HepG2 (cell line): ENCODE data around the gene FAM83G. TPM values are rescaled to one million over a fixed set of nuclear protein-coding genes. Genes with fewer than 3 reads are reported as not detected.

Source experiments
- ATAC-seq: fragments of 200-7000 bp; cut with Tn5 transposase; 3 replicates; pipeline ENCODE4 v1.9.1; 2020; ENCODE audit warnings: mild to moderate bottlenecking, moderate library complexity
- BruUV-seq: library from RNA; stranded (reverse); fragments of 400-500 nt; replicated peaks from 2 replicates; lab custom pipeline; 2021; lab: Mats Ljungman, UMichigan
- CTCF ChIA-PET: fragments of 300-600 bp; formaldehyde crosslinking; extraction: SDS; loops from one replicate; lab custom pipeline; 2021; ENCODE audit warnings: low total read pairs, inconsistent platforms, low intra/inter-chr PET ratio; lab: Yijun Ruan, JAX
- POLR2A ChIA-PET: fragments of 350-600 bp; sonication (Branson Sonifier 250); formaldehyde crosslinking; loops from one replicate; lab custom pipeline; 2020; ENCODE audit warnings: antibody characterized with exemption, inconsistent platforms; lab: Yijun Ruan, JAX
- DNase-seq: peaks from one replicate; pipeline ENCODE4 v3.0.0-alpha.2; 2015; ENCODE audit warnings: low spot score
- FAIRE-seq: peaks from 3 replicates; lab custom pipeline; 2011; peaks lifted over from hg19 to GRCh38; lab: Jason Lieb, UNC
- H2AFZ ChIP-seq: one replicate; pipeline ENCODE4 v1.6.1; 2011; ENCODE audit warnings: low read length, inconsistent platforms
- H3K27ac ChIP-seq: fragments of 300-600 bp; 3 replicates; pipeline ENCODE4 v1.8.0; 2011; ENCODE audit warnings: mixed run types, mild to moderate bottlenecking, mixed read lengths, low read length, inconsistent platforms; ENCODE audit not compliant: insufficient read depth; ENCODE audit errors: extremely low read length
- H3K27me3 ChIP-seq, 2 experiments: fragments of 200-600 bp in 1 of 2; 2 replicates in 1 of 2; 3 replicates in 1 of 2; pipeline versions ENCODE4 v1.6.0 to v1.8.0; 2011; ENCODE audit warnings: low read length in 2 of 2, mild to moderate bottlenecking in 2 of 2, moderate library complexity in 2 of 2, inconsistent platforms in 1 of 2; ENCODE audit not compliant: insufficient read depth in 2 of 2, control insufficient read depth in 1 of 2
- H3K36me3 ChIP-seq, 2 experiments: fragments of 200-600 bp in 1 of 2; replicated peaks in 1 of 2; 2 replicates in 1 of 2; 3 replicates in 1 of 2; pipeline versions ENCODE4 v1.5.1 to v1.8.0; 2011; ENCODE audit warnings: low read length in 2 of 2, inconsistent platforms in 1 of 2; ENCODE audit not compliant: insufficient read depth in 2 of 2, control insufficient read depth in 1 of 2
- H3K4me1 ChIP-seq: 2 replicates; pipeline ENCODE4 v1.5.1; 2012; ENCODE audit warnings: low read length, inconsistent platforms; ENCODE audit not compliant: insufficient read depth
- H3K4me2 ChIP-seq: 2 replicates; pipeline ENCODE4 v1.6.0; 2011; ENCODE audit warnings: low read depth, low read length, inconsistent platforms
- H3K4me3 ChIP-seq, 3 experiments: fragments of 200-600 bp in 1 of 3; sonication (generic), shearing (Covaris generic) in 1 of 3; replicated peaks in 1 of 3; 2 replicates each; pipeline ENCODE4 v1.5.1; 2011 to 2016; ENCODE audit warnings: low read length in 3 of 3, inconsistent platforms in 2 of 3, low read depth in 2 of 3, mild to moderate bottlenecking in 2 of 3, control low read depth in 1 of 3, mixed read lengths in 1 of 3; ENCODE audit not compliant: insufficient read depth in 1 of 3
- H3K79me2 ChIP-seq: one replicate; pipeline ENCODE4 v1.6.1; 2011; ENCODE audit warnings: low read length, inconsistent platforms; ENCODE audit not compliant: insufficient read depth
- H3K9ac ChIP-seq: 2 replicates; pipeline ENCODE4 v1.6.0; 2011; ENCODE audit warnings: mild to moderate bottlenecking, low read depth, low read length, inconsistent platforms; ENCODE audit not compliant: insufficient read depth
- H3K9me3 ChIP-seq: 2 replicates; pipeline ENCODE4 v1.5.1; 2012; ENCODE audit warnings: mild to moderate bottlenecking, low read length
- H4K20me1 ChIP-seq: 2 replicates; pipeline ENCODE4 v1.6.0; 2011; ENCODE audit warnings: inconsistent platforms, mild to moderate bottlenecking, low read length, moderate library complexity; ENCODE audit not compliant: insufficient read depth
- ATRX ChIP-seq: sonication (generic); formaldehyde crosslinking; IDR thresholded peaks from 2 replicates; pipeline ENCODE4 v1.4.0; 2020; ENCODE audit warnings: missing genetic modification reagents, borderline replicate concordance
- JDP2 ChIP-seq: sonication (generic); formaldehyde crosslinking; IDR thresholded peaks from 2 replicates; pipeline ENCODE4 v1.8.1; 2022; ENCODE audit warnings: missing genetic modification reagents, borderline replicate concordance
- MEF2D ChIP-seq: sonication (generic); formaldehyde crosslinking; IDR thresholded peaks from 2 replicates; pipeline ENCODE4 v1.5.1; 2020; ENCODE audit warnings: mild to moderate bottlenecking, missing genetic modification reagents
- NFYB ChIP-seq: sonication (generic); formaldehyde crosslinking; IDR thresholded peaks from 2 replicates; pipeline ENCODE4 v1.4.0; 2020; ENCODE audit warnings: missing genetic modification reagents
- TARDBP ChIP-seq: sonication (generic); formaldehyde crosslinking; IDR thresholded peaks from 2 replicates; pipeline ENCODE4 v1.8.0; 2022; ENCODE audit warnings: mild to moderate bottlenecking, missing genetic modification reagents
- TCF12 ChIP-seq, 2 experiments: fragments of 450-650 bp in 1 of 2; sonication (generic) in 1 of 2; formaldehyde crosslinking in 1 of 2; IDR thresholded peaks; 2 replicates each; pipeline versions ENCODE4 v1.6.1 to v1.8.0; 2017 to 2022; ENCODE audit warnings: antibody characterized with exemption in 1 of 2, mild to moderate bottlenecking in 1 of 2, missing genetic modification reagents in 1 of 2, moderate library complexity in 1 of 2
- XBP1 ChIP-seq: sonication (generic); formaldehyde crosslinking; IDR thresholded peaks from 2 replicates; pipeline ENCODE4 v1.5.0; 2020; ENCODE audit warnings: missing genetic modification reagents
- ZC3H4 ChIP-seq: sonication (generic); formaldehyde crosslinking; IDR thresholded peaks from 2 replicates; pipeline ENCODE4 v1.4.0; 2020; ENCODE audit warnings: missing genetic modification reagents, borderline replicate concordance
- ZKSCAN8 ChIP-seq: IDR thresholded peaks from 2 replicates; pipeline ENCODE4 v1.6.1; 2016; ENCODE audit warnings: borderline replicate concordance, missing genetic modification reagents, missing compliant biosample characterization
- ZNF558 ChIP-seq: sonication (generic); formaldehyde crosslinking; IDR thresholded peaks from 2 replicates; pipeline ENCODE4 v1.9.0; 2022; ENCODE audit warnings: mild to moderate bottlenecking, missing genetic modification reagents, borderline replicate concordance
- ZNF782 ChIP-seq: sonication (generic); formaldehyde crosslinking; IDR thresholded peaks from 2 replicates; pipeline ENCODE4 v1.4.0; 2020; ENCODE audit warnings: missing genetic modification reagents, mild to moderate bottlenecking, borderline replicate concordance
- WGBS: methylation state at CpG from one replicate; pipeline ENCODE4 v1.1.6; 2017; ENCODE audit warnings: low lambda C conversion rate; 5-methylcytosine and 5-hydroxymethylcytosine counted together
- in situ Hi-C: cut with HindIII; loops from 2 replicates; pipeline ENCODE4 v1.10.0; 2017; ENCODE audit warnings: low pct_unique_long_range_greater_than_20kb; ENCODE audit not compliant: extremely low pct_ligation_motif_present
- intact Hi-C: fragments of 100-400 bp; cut with micrococcal nuclease; formaldehyde crosslinking; loops from one replicate; pipeline ENCODE4 v1.10.0; 2022; ENCODE audit not compliant: unreplicated experiment
- polyA plus RNA-seq, 8 experiments: library from polyadenylated mRNA; depleted of rRNA in 3 of 8; stranded (reverse) in 7 of 8; unstranded in 1 of 8; fragments of >200 nt; fragmentation: Illumina TruSeq in 4 of 8; extraction: Trizol in 4 of 8; gene quantifications; 2 replicates each; pipeline versions ENCODE4 v1.2.1 to v1.2.3, GENCODE V29; 2011 to 2016; ENCODE audit warnings: low read depth in 4 of 8, missing spikeins in 1 of 8, mixed read lengths in 1 of 8; ENCODE audit not compliant: insufficient read depth in 1 of 8
- total RNA-seq, 5 experiments: library from RNA; depleted of rRNA; stranded (reverse); fragments of >200 nt; fragmentation: Illumina TruSeq; extraction: Trizol; gene quantifications; 2 replicates each; pipeline ENCODE4 v1.2.3, GENCODE V29; 2016; ENCODE audit warnings: low read depth in 1 of 5
- TF ChIP-seq, protein P1 (sequence below): sonication (generic); formaldehyde crosslinking; conservative IDR thresholded peaks from 2 replicates; pipeline ENCODE4 v1.5.0; 2020; ENCODE audit warnings: missing genetic modification reagents
- TF ChIP-seq, protein P2 (sequence below): sonication (generic); formaldehyde crosslinking; IDR thresholded peaks from 2 replicates; pipeline ENCODE4 v1.4.0; 2020; ENCODE audit warnings: mild to moderate bottlenecking, missing genetic modification reagents, borderline replicate concordance

FAM83G gene
- total and polyA plus RNA-seq, 2 of the 13 experiments (the other 11 are each of a cell fraction or from before 2014, with no cell fraction given), result 13.7 to 18.6 TPM

DNA sequence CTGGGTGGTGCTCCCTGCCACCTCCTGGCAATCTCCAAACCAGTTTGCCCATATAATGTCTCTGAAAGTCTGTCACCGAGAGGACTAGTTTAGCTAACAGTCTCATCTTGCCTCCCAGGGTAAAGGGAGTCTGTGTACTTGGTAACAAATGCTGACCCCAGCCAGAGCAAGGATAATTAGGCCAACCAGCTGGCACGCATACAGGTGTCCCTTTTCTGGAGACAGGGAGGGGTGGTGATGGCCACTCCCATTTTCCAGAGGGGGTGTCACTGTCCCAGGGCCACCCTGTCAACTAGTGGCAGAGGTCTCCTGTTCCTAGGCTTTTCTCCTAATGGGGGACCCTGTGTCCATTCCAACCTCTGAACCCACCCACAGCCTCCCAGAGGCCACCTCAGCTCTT, 8.1 kb downstream of the FAM83G start:
- no peak for TF ChIP-seq ZNF558
- no peak for TF ChIP-seq JDP2 (CRISPR knock-in tag)
- TF ChIP-seq XBP1, result no peak
- TF ChIP-seq, protein P1, sequence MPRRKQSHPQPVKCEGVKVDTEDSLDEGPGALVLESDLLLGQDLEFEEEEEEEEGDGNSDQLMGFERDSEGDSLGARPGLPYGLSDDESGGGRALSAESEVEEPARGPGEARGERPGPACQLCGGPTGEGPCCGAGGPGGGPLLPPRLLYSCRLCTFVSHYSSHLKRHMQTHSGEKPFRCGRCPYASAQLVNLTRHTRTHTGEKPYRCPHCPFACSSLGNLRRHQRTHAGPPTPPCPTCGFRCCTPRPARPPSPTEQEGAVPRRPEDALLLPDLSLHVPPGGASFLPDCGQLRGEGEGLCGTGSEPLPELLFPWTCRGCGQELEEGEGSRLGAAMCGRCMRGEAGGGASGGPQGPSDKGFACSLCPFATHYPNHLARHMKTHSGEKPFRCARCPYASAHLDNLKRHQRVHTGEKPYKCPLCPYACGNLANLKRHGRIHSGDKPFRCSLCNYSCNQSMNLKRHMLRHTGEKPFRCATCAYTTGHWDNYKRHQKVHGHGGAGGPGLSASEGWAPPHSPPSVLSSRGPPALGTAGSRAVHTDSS (CRISPR knock-in tag), result no peak
- TF ChIP-seq TARDBP, result no peak
- no peak for TF ChIP-seq ZKSCAN8 (CRISPR knock-in tag)
- TF ChIP-seq, protein P2, sequence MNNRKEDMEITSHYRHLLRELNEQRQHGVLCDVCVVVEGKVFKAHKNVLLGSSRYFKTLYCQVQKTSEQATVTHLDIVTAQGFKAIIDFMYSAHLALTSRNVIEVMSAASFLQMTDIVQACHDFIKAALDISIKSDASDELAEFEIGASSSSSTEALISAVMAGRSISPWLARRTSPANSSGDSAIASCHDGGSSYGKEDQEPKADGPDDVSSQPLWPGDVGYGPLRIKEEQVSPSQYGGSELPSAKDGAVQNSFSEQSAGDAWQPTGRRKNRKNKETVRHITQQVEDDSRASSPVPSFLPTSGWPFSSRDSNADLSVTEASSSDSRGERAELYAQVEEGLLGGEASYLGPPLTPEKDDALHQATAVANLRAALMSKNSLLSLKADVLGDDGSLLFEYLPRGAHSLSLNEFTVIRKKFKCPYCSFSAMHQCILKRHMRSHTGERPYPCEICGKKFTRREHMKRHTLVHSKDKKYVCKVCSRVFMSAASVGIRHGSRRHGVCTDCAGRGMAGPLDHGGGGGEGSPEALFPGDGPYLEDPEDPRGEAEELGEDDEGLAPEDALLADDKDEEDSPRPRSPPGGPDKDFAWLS, result no peak
- TF ChIP-seq NFYB (CRISPR knock-in tag), result no peak
- no peak for TF ChIP-seq MEF2D (CRISPR knock-in tag)
- TF ChIP-seq ZNF782 (CRISPR knock-in tag), result no peak
- TF ChIP-seq TCF12 (IDR thresholded peaks at IDR 0.05), result no peak
- no peak for TF ChIP-seq TCF12 (CRISPR knock-in tag; IDR thresholded peaks at IDR 0.05)
- no peak for TF ChIP-seq ATRX
- no peak for TF ChIP-seq ZC3H4 (CRISPR knock-in tag)
- no TSS peak for BruUV-seq
- FAIRE-seq (no peak), ATAC-seq (no peak), DNase-seq (no peak)
- peaks cover 20% of the 10 kb centered on the region for H3K4me1 ChIP-seq
- no peak overlapping the region for H2AFZ ChIP-seq
- H3K4me3 ChIP-seq, result no peak overlapping the region
- no peak overlapping the region for H3K27ac ChIP-seq
- H3K27me3 ChIP-seq, result no peaks in the 10 kb centered on the region
- peaks cover 9 to 70% of the 10 kb centered on the region in 2 experiments; a peak in 4 of 5 replicates for H3K36me3 ChIP-seq
- H3K4me2 ChIP-seq, result no peak overlapping the region
- H3K9me3 ChIP-seq, result no peaks in the 10 kb centered on the region
- H3K9ac ChIP-seq, result no peak overlapping the region
- in situ Hi-C loops, result no loop called here
- ChIA-PET POLR2A (interaction anchor here (1.9 to 2.7 kb wide), 4 partner anchors 8 to 15 kb away, joined by 7 to 13 read pairs (median 10); partner anchors contain the start of gene FAM83G), CTCF (no interaction called here)
- H3K79me2 ChIP-seq, result peaks cover 64% of the 10 kb centered on the region
- 100% methylated on average over 1 of the region's 2 CpGs for WGBS
- intact Hi-C loops, result no loop called here
- H4K20me1 ChIP-seq, result peaks cover 11% of the 10 kb centered on the region
